Measurements from ENCODE around the gene PWWP2B.

Gene PWWP2B

DNA sequence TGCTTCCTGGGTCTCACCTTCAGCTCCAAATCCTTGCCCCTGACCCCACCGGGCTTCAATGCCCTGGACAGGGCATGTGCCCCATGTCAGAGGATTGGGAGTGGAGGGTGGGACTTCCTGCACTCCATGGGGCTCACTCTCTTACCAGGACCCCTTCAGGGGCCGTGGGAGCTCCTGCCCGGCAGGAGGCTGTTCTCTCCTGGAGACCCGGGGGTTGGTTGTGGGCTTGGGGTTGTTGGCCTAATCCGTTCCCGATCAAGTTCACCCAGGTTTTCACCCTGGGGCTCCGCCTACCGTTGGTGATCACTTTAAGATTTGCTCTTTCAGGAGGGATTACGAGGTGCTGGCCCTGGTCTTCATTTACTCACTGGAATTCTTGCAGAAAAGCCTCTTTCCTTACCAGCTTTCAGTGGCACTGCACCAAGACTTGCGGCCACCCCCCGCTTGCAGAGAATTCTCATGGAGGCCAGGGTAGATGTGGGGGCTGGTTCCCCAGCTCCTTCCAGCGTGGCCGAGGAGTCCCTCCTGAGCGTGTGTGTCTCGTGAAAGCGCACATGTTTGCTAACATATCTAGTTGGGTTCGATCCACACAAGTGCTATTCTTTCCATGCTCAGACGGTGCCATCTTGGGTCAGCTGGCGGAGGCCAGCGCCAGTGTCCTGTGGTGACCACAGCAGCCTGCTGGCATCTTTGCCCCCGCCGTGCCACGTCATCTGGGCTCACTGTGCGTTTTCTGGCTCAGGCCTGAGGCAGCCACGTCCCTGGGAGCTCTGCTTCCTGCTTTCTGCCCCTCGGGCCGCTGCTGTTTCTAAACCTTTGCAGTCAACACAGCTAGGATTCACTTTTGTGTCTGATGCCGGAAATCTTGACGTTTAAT is 15.6 kb downstream of the PWWP2B start:
- TF ChIP-seq, protein P1, sequence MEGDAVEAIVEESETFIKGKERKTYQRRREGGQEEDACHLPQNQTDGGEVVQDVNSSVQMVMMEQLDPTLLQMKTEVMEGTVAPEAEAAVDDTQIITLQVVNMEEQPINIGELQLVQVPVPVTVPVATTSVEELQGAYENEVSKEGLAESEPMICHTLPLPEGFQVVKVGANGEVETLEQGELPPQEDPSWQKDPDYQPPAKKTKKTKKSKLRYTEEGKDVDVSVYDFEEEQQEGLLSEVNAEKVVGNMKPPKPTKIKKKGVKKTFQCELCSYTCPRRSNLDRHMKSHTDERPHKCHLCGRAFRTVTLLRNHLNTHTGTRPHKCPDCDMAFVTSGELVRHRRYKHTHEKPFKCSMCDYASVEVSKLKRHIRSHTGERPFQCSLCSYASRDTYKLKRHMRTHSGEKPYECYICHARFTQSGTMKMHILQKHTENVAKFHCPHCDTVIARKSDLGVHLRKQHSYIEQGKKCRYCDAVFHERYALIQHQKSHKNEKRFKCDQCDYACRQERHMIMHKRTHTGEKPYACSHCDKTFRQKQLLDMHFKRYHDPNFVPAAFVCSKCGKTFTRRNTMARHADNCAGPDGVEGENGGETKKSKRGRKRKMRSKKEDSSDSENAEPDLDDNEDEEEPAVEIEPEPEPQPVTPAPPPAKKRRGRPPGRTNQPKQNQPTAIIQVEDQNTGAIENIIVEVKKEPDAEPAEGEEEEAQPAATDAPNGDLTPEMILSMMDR (IDR thresholded peaks at IDR 0.05): no peak
- no peak for DNase-seq
- no peaks in the 10 kb centered on the region for H3K9me3 ChIP-seq
- H3K4me3 ChIP-seq: no peak overlapping the region
- H3K27ac ChIP-seq: peak overlapping the region in 1 of 2 donors; percentile 32
- intact Hi-C loops (cut with DNase I; ENCODE audit: low total_unique reads): no loop called here
- H3K36me3 ChIP-seq: no peaks in the 10 kb centered on the region
- H3K4me1 ChIP-seq: peaks cover 0 to 50% (median 12%) of the 10 kb centered on the region in 4 donors
- no peaks in the 10 kb centered on the region for H3K27me3 ChIP-seq

DNA sequence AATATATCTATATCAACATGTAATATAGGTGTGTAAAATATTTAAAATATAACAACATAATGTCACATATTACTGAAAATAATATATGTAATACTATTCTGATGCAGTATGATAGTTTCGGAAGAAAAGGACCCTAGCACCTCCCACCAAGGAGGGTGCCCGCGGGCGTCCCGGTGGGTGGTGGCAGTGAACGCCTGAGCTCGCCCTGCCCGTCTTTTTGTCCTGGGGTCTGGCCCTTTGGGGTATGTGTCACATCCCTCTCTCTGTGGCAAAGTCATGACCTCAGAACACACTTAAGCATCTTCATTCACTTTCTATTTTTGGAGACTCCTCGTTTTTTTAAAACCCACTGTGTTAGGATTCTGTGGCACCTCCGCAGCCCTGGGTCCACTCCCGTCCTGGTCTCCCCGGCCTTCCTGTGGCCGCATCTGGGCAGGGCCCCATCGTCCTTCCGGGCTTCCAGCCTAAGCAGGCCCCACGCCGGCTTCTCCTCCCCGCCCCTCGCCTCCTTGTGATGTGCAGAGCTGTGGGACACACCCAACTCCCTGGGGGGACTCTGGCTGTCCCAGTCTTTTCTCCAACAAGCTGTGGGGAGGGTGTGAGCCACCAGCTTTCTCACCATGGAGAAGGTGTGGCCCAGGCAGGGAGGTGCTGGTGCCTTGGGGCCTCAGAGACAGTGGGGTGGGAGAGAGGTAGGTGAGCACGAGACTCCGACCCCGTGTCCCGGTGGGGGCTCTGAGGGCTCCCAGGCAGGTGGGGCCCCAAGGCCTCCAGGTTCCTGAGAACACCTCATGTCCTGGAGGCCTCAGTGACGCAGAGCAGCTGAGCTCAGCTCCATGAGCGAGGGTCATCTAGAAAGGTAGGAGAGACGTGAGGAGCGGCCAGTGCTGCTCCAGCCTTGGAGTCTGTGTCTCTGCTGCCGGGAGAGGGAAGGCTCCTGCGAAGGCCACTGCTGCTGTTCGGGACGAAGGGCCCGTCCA is 16.5 kb downstream of the PWWP2B start:
- intact Hi-C loops (cut with DNase I; ENCODE audit: low total_unique reads): no loop called here
- TF ChIP-seq, protein P1 (IDR thresholded peaks at IDR 0.05): no peak
- Histone ChIP-seq H3K9me3 (no peaks in the 10 kb centered on the region), H3K4me1 (peaks cover 0 to 50% (median 13%) of the 10 kb centered on the region in 4 donors), H3K27me3 (no peaks in the 10 kb centered on the region), H3K36me3 (no peaks in the 10 kb centered on the region), H3K27ac (no peak overlapping the region), H3K4me3 (no peak overlapping the region)
- DNase-seq: no peak

- Histone ChIP-seq H3K36me3 (no peaks in the 10 kb centered on the region), H3K9me3 (no peaks in the 10 kb centered on the region), H3K4me1 (peaks cover 0 to 52% (median 22%) of the 10 kb centered on the region in 4 donors), H3K27me3 (no peaks in the 10 kb centered on the region), H3K27ac (no peak overlapping the region), H3K4me3 (no peak overlapping the region)
- TF ChIP-seq, protein P1 (IDR thresholded peaks at IDR 0.05): no peak
- intact Hi-C loops (cut with DNase I; ENCODE audit: low total_unique reads): no loop called here
- no peak for DNase-seq
These were observed 17.5 kb downstream of the PWWP2B start for GRCh38 chr10:132414402-132415016.

GRCh38 chr10:132415255-132415654 is 18.3 kb downstream of the PWWP2B start:
- intact Hi-C loops (cut with DNase I; ENCODE audit: low total_unique reads): no loop called here
- no peak for DNase-seq
- Histone ChIP-seq H3K27ac (no peak overlapping the region), H3K36me3 (no peaks in the 10 kb centered on the region), H3K4me1 (peaks cover 0 to 57% (median 27%) of the 10 kb centered on the region in 4 donors), H3K27me3 (no peaks in the 10 kb centered on the region), H3K4me3 (no peak overlapping the region), H3K9me3 (no peaks in the 10 kb centered on the region)
- TF ChIP-seq, protein P1 (IDR thresholded peaks at IDR 0.05): no peak

DNA sequence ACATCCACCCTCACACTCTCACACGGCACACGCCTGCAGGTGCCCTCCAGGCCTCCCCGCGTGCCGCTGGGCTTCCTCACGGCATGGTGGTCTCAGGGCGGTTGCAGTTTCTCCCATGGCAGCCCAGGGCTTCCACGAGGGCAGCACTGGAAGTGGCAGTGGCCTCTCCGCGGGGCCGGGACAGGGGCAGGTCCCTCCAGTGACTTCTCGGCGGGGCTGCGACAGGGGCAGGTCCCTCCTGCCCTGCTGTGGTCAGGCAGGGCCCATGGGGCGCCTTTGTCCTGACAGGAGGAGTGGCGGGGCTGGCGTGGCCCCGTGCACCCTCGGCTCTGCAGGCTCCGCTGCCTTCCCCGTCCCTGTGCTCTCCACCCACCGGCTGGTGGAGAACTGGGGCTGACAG is 19.0 kb downstream of the PWWP2B start:
- DNase-seq: no peak
- no peaks in the 10 kb centered on the region for H3K36me3 ChIP-seq
- H3K27me3 ChIP-seq: no peaks in the 10 kb centered on the region
- no peak overlapping the region for H3K4me3 ChIP-seq
- no peaks in the 10 kb centered on the region for H3K9me3 ChIP-seq
- intact Hi-C loops (cut with DNase I; ENCODE audit: low total_unique reads): no loop called here
- no peak overlapping the region for H3K27ac ChIP-seq
- peaks cover 5 to 60% (median 32%) of the 10 kb centered on the region in 4 donors for H3K4me1 ChIP-seq
- TF ChIP-seq, protein P1 (IDR thresholded peaks at IDR 0.05): no peak
